Activated CD4-positive, CD25-positive, alpha-beta regulatory T cell (primary cell): Measurements from ENCODE around the gene EPHB2.

ENCODE experiments used
- DNase-seq, 4 experiments: peaks; one replicate each; lab custom pipeline; 2025; lab: John Stamatoyannopoulos, UW

The EPHB2 gene

DNA sequence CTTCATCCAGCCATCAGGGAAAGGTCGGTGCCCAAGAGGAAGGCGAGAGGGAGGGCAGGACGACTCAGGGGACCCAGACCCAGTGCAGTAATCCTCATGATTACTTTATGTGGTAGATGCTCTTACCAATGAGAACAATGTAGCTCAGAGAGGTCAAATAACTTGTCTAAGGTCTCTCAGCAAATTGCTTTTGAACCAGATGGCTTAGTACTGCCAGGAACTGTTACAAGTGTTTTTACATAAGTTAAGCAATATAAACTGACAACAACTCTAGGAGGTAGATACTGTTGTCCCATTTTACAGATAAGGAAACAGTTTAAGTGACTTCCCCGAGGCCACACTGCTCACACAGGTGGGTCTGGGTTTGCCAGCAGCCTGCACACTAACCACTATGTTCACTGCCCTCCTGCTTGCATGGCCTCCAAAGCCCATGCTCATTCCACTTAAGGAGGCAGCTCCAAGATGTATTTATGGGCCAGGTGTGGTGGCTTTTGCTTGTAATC, 150.3 kb downstream of the EPHB2 start:
- DNase-seq, result no peak

DNA sequence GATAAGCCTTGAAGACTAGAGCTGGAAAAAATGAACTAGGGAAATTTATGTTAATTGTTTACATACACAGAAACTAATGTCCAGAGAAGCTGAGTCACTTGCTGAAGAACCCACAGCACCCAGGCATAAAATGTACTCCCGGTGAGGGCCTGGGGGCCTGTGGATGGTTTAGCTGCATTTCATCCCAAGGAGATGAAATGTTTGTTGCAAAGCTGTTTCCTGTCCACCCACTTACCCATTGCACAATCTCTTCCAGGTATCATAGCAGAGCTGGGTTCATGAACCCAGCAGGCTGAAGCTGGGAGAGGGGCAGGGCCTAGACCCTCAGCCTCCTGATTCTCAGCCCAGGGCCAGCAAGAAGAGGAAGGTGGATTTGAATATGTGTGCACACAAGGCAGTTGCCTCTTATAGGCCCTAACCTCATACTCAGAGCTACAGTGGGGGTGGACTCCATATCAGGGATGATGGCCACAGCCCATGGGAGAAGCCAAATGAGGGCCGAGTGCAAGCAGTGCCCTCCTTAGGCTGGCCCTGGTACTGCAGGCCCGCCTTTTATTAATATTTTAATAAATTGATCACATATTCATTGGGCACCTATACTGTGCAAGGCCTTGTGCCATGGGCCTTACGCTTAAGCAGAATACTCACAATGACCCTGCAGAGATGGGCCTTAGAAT, 151.3 kb downstream of the EPHB2 start:
- no peak for DNase-seq

DNA sequence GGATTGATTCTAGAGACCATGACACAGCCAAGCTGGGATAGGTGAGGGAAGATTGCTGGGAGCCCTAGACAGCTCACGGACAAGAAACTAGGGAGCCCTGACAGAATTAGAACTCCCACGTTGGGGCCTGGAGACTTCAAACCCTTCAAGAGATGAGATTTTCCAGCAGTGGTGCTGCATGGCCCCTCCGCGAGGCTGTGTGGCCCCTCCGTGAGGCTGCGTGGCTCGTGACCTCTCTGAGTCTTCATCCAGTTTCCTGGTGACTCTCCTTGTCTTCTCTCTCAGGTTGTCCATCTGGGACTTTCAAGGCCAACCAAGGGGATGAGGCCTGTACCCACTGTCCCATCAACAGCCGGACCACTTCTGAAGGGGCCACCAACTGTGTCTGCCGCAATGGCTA, 152.1 kb downstream of the EPHB2 start:
- DNase-seq, result no peak

DNA sequence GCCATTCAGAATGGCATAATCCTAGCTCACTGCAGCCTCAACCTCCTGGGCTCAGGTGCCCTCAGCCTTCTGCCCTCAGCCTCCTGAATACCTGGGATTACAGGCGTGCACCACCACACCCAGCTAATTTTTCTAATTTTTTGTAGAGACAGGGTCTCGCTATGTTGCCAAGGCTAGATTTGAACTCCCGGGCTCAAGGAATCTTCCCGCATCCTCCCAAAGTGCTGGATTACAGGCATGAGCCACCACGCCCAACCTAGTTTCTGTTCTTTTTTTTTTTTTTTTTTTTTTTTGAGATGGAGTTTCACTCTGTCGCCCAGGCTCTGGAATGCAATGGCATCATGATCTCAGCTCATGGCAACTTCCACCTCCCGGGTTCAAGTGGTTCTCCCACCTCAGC, 153.1 kb downstream of the EPHB2 start:
- DNase-seq, result no peak

DNA sequence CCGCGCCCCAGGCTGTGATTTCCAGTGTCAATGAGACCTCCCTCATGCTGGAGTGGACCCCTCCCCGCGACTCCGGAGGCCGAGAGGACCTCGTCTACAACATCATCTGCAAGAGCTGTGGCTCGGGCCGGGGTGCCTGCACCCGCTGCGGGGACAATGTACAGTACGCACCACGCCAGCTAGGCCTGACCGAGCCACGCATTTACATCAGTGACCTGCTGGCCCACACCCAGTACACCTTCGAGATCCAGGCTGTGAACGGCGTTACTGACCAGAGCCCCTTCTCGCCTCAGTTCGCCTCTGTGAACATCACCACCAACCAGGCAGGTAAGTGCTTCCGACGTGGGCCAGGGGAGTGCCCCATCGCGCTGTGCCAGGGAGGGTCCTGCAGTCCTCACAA, 154.2 kb downstream of the EPHB2 start:
- no peak for DNase-seq

DNA sequence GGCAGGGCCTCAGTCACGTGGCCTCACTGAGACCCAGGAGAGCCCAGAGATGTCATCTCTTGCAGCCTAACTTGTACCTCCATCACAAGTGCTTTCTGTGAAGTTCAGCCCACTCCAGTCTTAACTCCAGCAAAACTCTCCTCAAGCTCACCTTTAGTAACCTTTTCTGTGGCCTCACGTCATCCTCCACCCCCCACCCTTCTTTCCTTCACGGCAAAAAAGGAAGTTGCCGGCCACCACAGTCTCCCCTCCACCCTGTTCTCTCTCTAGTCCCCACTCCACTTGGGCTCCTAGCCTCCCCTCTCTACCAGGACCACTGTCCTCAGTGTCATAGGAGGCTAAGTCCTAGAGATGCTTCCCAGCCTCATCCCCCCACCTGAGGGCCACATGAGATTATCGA, 155.1 kb downstream of the EPHB2 start:
- DNase-seq, result no peak

DNA sequence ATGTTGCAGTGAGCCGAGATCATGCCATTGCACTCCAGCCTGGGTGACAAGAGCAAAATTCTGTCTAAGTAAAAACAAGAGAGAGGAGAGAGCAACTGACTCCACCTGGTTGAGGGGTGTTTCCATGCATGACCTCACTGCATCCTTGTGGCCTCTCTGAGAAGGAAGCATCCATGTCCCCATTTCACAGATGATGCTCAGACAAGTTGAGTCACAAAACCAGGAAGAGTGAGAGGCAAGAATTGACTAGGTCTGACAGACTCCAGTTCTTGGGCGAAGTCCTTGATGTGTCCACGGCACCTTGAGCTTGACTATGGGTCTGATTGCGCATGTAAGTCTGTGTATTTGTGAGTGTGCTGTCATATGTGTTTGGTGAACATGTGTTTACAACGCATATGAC, 156.2 kb downstream of the EPHB2 start:
- no peak for DNase-seq

DNA sequence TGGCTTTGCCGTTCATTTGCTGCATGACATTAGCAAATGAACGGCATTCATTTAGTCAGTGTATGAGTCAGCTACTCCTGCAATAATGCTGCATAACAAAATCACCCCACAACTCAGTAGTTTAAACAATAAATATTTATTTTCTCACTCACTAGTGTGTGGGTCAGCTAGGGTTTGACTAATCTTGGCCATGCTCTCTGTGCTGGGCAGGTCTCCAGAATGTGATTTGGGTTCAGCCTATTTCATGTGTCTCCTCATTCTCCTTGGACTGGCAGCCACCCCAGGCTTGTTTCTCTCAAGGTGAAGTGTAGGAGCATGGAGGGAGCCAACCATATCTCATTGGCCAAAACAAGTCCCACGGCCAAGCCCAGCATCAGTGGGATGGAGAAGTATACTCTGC, 157.7 kb downstream of the EPHB2 start:
- no peak for DNase-seq

DNA sequence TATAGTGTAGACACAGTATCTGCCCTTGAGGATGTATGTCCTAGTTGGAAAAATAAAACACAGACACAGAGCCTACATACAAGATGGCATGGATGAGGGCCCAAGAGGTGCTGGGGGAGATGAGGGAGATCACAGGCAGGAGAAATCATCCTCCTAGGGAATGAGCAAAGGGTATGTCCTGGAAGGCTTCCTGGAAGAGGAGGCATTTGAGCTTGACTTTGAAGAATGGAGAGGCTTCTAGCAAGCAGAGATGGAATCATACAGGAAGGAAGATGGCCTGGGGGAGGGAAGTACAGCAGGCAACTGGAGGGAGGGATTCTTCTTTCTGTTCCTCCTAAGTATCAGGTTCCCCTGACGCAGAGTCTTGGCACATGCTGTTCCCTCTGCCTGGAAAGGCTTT, 158.7 kb downstream of the EPHB2 start:
- DNase-seq, result no peak

DNA sequence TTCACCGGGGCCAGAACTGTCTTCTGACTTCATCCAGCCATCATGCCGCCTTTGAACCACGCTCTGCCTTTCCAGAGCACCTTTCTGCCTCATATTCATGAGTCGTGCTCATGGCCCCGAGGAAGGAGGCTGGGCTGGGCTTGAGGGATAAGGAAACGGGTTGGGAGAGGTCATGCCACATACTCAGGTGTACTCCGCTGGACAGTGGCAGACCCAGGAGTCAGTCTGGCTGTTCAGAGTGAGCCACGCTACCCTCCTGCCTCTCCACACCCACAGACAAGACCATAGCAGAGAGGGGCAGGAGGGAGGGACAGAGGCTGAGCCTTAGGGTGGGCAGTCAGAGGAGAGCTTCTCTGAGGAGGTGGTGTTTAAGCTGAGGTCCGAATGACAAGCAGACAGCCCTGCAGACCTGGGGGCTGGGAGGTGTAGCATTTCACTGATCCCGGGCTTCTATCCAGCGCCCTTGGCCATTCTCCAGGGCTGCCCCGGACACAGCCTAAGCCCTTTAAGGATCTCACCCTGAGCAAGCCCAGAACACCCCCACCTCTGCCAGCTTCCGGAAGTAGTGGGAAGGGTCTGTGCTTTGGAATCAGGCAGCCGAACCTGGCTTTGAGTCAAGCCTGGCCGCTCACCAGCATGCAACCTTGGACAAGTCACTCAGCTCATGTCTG, 159.7 kb downstream of the EPHB2 start:
- DNase-seq, result no peak

DNA sequence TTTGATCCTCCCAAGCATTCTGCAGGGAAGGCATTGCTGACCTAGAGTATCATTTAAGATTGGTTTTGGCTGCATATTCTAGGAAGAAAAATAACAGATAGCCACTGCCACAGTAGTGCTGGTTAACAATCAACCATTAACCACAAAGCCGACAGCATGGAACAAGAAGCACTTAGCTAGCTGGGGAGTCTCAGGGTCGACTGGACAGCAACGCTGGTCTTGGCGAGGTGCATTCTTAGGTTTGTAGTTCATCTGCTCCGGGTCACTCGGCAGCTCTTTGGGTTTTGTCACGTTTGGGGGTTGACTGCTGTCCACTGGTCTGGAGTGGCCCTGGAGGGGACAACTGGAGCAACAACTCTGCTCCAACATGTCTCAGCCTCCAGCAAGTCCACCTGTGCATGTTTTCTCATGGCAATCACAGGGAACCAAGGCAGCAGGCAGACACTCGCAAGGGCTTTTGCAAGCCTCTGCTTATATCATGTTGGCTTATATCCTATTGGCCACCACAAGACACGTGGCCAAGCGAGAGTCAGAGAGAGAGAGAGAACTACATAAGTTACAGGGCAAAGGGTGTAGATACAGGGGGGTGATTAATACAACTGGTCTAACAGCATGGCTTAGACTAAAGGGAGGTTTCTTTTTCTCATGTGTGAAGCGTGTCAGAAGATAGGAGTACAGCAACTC, 162.5 kb downstream of the EPHB2 start:
- DNase-seq, result no peak

DNA sequence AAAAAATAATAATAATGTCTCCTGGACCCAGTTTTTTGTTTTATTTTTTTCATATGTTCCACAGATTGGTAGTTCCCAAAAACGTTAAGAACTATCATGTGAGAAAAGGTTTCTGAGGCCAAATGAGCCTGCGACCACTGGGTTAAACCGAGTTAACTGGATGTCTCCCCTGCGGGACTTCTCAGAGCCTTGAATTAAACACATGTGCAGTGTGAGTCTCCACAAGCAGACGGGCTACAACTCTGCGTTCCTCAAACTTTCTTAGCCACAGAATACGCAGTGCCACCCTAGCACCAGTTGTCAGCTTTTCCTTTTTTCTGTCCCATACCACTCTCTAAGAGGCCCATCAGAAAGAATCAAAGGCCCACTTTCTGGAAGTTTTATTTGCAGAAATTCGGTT, 164.1 kb downstream of the EPHB2 start:
- no peak for DNase-seq

DNA sequence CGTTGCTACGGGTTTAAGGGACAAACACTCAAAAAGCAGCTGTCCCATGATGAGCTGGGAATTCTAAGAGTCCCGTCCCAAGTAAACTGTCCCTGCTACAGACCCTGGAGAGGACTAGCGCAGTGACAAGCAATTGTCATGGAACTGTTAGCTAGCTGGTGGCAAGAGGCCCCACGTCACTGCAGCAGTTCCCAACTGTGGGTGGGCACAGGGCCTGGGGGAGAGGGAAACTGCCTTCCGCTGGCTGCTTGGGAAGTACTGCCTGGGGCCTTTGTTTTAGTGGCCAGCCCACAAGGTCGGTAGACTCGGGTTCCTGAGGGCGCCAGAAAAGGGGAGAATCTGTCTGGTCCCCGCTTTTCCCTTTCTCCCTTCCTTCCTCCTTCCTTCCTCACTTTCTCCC, 164.6 kb downstream of the EPHB2 start:
- no peak for DNase-seq

DNA sequence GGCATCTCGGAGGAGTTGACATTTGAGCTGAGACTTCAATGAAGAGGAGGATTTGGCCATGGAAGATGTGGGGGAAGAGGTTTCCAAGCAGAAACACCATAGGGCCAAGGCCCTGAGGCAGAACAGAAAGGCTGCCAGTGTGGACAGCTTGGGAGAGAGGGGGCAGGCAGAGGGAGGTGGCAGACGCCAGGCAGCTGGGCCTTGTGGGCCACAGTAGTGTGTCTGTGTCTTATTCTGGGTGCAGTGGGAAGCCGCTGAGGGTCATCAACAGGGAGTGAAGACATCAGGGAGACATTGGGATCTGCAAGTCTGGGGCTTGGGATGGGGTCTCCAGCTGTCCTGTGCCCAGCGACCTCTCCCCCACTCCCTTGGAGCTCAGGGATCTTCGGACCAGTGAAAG, 165.2 kb downstream of the EPHB2 start:
- DNase-seq, result no peak

DNA sequence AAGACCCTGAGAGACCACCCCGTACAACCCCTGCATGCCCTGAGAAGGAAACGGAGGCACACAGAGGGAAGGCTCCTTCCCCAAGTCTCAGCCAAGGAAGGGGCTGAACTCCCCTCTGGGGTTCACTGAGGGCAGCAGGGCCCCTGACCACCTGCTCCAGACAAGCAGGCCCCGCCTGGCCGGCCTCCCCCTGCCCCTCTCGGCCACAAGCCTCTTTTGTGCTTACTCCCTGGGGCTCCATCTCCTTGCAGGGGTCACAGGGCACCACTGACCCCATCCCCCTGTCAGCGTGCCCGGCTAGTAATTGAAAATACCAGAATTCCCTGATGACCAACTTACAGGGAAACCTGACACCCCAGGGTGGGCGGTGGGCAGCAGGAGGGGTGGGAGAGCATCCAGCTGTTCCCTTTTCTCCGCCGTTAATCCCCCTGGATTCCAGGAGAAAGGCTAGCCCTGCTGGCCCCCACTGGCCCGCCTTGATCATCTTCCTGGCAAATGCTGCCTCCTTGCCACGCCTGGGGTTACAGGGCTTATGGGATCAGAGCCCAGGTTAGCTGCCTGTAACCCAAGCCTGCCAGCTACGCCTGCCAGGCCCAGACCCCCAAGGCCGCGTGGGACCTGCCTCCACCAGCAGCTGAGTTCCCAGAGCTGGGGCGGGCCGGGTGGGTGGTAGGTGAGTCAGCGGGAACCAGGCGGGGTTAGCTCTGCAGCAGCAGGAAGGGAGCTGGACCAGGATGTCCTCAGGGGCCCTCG, 165.9 kb downstream of the EPHB2 start:
- no peak for DNase-seq

DNA sequence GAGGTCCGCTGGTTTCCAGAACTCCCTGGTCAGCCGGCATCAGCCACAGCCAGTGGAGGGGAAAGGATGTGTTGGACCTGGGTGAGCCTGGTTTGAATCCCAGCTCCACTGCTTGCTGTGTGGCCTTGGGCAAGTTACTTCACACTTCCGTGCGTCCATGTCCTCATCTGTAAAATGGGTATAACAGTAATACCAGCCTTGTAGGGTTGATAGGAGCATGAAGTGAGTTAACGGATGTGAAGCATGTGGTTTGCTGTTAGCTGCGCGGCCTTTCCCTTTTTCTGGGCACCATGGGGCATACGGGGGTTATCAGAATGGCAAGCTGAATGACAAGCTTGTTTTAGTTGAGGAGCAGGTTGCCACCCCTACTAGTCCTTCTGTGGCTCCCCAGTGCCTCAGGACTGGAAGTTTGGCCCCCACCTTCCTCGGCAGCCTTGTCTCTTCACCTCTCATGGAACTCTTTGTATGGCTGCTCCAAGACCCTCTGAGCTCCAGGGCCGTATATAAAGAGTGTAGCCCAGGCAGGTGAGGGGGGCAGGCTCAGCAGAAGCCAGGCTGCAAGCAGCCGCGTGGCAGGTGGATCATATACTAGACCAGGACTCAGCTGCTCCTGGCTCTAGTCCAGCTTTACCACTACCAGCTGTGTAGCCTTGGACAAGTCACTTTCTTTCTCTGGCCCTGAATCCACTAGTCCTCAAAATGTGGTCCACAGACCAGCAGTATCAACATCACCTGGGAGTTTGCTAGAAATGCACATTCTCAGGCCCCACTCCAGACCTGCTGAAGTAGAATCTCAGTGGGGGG, 166.7 kb downstream of the EPHB2 start:
- DNase-seq, result no peak

DNA sequence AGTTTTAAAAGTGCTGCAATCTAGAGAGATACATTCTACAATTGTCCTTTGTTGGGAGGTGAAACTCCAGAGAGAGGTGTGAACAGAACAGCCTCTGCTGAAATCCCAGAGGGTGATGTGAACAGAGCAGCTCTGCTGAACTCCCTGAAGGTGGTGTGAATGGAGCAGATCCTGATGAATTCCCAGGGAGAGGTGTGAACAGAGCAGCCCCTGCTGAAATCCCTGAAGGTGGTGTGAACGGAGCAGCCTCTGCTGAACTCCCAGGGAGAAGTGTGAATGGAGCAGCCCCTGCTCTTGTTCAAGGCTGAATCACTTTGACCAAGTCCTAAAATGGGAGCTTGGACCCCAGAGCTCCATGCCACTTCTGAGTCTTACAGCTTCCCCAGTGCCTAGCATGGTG, 167.3 kb downstream of the EPHB2 start:
- no peak for DNase-seq

DNA sequence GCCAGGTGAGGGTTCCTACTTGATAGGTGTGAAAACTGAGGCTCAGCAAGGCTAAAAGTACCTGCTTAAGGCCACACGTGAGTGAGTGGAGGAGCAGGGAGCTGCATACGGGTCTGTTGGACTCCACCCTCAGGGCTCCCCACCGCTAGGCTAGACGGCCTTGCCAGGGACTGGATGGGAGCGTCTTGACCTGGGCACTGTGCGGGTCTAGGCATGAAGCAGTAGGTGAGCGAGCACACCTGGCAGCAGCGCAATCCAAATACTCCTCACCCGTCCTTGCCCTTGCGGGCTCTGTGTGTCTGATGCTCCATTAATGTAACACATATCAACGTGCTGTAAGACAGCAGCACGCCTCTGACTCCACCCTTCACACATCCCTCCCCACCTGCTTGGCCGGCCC, 168.0 kb downstream of the EPHB2 start:
- DNase-seq, result no peak

DNA sequence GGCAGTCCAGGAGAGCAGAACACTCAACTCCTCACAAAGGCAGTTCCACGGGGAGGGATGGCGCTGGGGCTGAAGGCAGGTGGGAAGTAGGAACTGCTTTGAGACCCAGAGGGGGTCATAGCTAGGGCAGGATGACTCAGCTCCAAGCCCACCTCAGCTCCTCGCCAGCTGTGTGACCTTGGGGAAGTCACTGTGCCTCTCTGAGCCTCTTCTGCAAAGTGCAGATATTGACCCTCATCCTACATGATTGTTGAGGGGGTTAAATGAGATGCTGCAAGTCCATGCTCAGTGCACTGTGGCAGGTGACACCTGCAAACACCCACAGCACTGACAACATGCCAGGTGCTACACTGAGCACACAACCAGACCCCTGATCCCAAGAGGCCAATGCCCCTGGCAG, 168.8 kb downstream of the EPHB2 start:
- no peak for DNase-seq

DNA sequence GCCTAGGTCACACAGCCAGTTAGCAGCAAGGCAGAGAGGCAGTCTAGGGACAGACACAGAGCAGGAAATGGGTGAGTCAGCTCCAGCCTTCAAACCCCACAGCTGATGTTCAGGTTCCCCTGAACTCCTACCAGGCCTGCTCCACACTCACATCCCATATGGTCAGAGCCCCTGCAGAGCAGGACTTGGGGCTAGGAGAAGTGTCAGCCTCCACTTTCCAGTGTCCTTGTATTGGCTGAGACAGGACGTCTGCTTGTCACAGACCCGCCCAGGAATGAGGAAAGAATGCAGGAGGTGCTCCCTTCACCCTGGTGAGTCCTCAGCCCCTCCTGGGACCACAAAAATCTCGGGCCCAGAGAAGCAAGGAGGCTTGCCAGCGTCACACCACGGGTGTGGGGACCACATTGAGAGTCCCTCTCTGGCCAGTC, 169.5 kb downstream of the EPHB2 start:
- no peak for DNase-seq

DNA sequence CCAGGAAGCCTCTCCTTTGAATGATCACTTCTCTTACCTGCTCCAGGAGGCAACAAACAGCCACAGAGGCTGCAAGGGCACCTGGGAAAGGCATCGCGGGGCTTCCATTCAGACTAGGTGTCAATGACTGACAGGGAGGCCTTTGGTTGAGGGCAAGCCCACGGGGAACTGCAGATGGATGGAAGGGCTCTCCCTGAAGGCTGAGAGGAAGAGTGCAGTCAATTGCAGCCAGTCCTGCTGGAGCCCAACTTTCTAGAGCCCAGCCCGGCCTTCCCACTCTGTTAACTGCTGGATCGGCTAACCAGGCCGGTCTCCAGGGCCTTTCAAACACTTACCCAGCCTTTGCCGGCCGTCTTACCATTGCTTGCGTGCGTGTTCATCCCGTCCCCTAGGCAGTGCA, 172.8 kb downstream of the EPHB2 start:
- DNase-seq, result no peak
